HG02943 (cell line): ENCODE results near the gene MED27.

Experiments used
- ATAC-seq: cut with Tn5 transposase; IDR thresholded peaks from one replicate; pipeline ENCODE4 v1.9.1; 2021; ENCODE audit warnings: mild to moderate bottlenecking, low read depth, moderate library complexity; ENCODE audit not compliant: unreplicated experiment

Gene MED27

GRCh38 chr9:131867611-131868192 lies 212.0 kb downstream of the MED27 start:
- ATAC-seq = no peak

- no peak for ATAC-seq
Observed at GRCh38 chr9:131865446-131866195, 214.0 kb downstream of the MED27 start.

- no peak for ATAC-seq
Observed at GRCh38 chr9:131864531-131864930, 215.1 kb downstream of the MED27 start.

- no peak for ATAC-seq
Observed at GRCh38 chr9:131863306-131863896, 216.3 kb downstream of the MED27 start.

GRCh38 chr9:131862261-131862660 lies 217.4 kb downstream of the MED27 start:
- ATAC-seq = no peak

- ATAC-seq = no peak
Observed at GRCh38 chr9:131860430-131860829, 219.2 kb downstream of the MED27 start.

GRCh38 chr9:131858147-131858546 lies 221.5 kb downstream of the MED27 start:
- ATAC-seq = no peak

- ATAC-seq = no peak
Observed at GRCh38 chr9:131856105-131856504, 223.6 kb downstream of the MED27 start.

GRCh38 chr9:131854896-131855613 lies 224.6 kb downstream of the MED27 start:
- no peak for ATAC-seq

GRCh38 chr9:131854334-131854733 lies 225.3 kb downstream of the MED27 start:
- ATAC-seq = no peak

GRCh38 chr9:131853434-131853833 lies 226.2 kb downstream of the MED27 start:
- ATAC-seq = no peak

- no peak for ATAC-seq
Observed at GRCh38 chr9:131851414-131851813, 228.3 kb downstream of the MED27 start.

- ATAC-seq = no peak
Observed at GRCh38 chr9:131849391-131849790, 230.3 kb downstream of the MED27 start.

- no peak for ATAC-seq
Observed at GRCh38 chr9:131848570-131849160, 231.0 kb downstream of the MED27 start.

GRCh38 chr9:131847665-131848354 lies 231.9 kb downstream of the MED27 start:
- ATAC-seq = no peak

- no peak for ATAC-seq
Observed at GRCh38 chr9:131845305-131846298, 234.1 kb downstream of the MED27 start.

- no peak for ATAC-seq
Observed at GRCh38 chr9:131844745-131845118, 234.9 kb downstream of the MED27 start.

- ATAC-seq = no peak
Observed at GRCh38 chr9:131843989-131844744, 235.5 kb downstream of the MED27 start.
